ENCODE data around the gene MRPL40.

MRPL40 gene

GRCh38 chr22:19473578-19473977 lies 41.2 kb downstream of the MRPL40 start:
- Histone ChIP-seq H3K27ac (ENCODE audit: low read length) (no peak overlapping the region), H3K4me3 (ENCODE audit: low read length) (no peak overlapping the region), H3K4me1 (ENCODE audit: control insufficient read depth, insufficient read depth, low read length) (no peaks in the 10 kb centered on the region), H3K36me3 (ENCODE audit: control insufficient read depth, insufficient read depth, low read length) (peaks cover 33% of the 10 kb centered on the region), H3K27me3 (ENCODE audit: control insufficient read depth, insufficient read depth, low read length) (no peaks in the 10 kb centered on the region), H3K9me3 (ENCODE audit: control insufficient read depth, insufficient read depth, low read length) (no peaks in the 10 kb centered on the region)
- no CpG with 5 or more reads among the region's 3 CpGs for WGBS (ENCODE audit: insufficient coverage, insufficient read length)
- no peak for DNase-seq (ENCODE audit: low read depth, low spot score)

GRCh38 chr22:19476023-19476422 lies 43.7 kb downstream of the MRPL40 start:
- H3K4me3 ChIP-seq (ENCODE audit: low read length) = no peak overlapping the region
- no peak for DNase-seq (ENCODE audit: low read depth, low spot score)
- no peaks in the 10 kb centered on the region for H3K27me3 ChIP-seq (ENCODE audit: control insufficient read depth, insufficient read depth, low read length)
- H3K27ac ChIP-seq (ENCODE audit: low read length) = no peak overlapping the region
- H3K4me1 ChIP-seq (ENCODE audit: control insufficient read depth, insufficient read depth, low read length) = no peaks in the 10 kb centered on the region
- no peaks in the 10 kb centered on the region for H3K9me3 ChIP-seq (ENCODE audit: control insufficient read depth, insufficient read depth, low read length)
- WGBS (ENCODE audit: insufficient coverage, insufficient read length) = no CpG with 5 or more reads among the region's 3 CpGs
- H3K36me3 ChIP-seq (ENCODE audit: control insufficient read depth, insufficient read depth, low read length) = peaks cover 19% of the 10 kb centered on the region

GRCh38 chr22:19477321-19478044 lies 45.1 kb downstream of the MRPL40 start:
- Histone ChIP-seq H3K4me3 (ENCODE audit: low read length) (no peak overlapping the region; the same call in 1 of the 2 replicates), H3K9me3 (ENCODE audit: control insufficient read depth, insufficient read depth, low read length) (no peaks in the 10 kb centered on the region), H3K27me3 (ENCODE audit: control insufficient read depth, insufficient read depth, low read length) (no peaks in the 10 kb centered on the region), H3K27ac (ENCODE audit: low read length) (no peak overlapping the region), H3K4me1 (ENCODE audit: control insufficient read depth, insufficient read depth, low read length) (no peaks in the 10 kb centered on the region), H3K36me3 (ENCODE audit: control insufficient read depth, insufficient read depth, low read length) (peaks cover 16% of the 10 kb centered on the region)
- WGBS (ENCODE audit: insufficient coverage, insufficient read length) = no CpG with 5 or more reads among the region's 5 CpGs
- no peak for DNase-seq (ENCODE audit: low read depth, low spot score)

DNA sequence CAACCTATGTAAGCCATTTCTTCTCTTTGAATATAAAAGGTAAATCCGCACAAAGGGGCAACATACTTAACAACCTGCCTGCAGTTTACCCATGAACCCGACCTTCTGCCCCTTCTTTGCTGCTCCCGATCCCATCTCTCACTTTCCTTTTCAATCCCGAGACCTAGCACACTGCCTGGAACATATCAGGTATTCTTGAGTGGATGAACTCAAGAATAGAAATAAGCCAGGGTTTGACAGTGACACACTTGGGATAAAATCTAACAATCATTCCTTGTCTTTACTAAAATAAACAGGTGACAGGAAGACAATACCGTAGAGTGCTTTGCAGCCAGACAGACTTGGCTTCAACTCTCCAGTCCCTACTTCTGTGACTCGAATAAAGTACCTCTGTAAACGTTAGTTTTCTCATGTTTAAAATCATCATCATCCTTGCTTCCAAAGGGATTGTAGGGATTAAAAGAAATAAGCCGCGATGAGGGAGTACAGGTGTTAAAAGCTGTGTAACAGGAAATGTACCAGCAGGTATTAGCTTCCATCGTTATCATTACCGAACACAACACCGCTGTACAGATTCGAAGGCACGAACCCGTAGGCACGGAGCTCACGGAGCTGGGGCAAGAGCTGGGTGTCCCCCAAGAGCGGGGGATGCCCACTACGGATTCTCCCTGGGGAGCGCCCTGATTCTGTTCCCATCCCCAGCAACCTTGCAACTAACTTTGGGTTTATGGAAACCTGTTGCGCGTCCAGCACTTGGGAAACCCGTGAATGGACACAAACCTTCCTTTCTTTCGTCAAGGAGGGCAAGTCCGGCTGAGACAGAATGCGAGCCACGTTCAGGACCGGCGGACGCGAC lies 45.9 kb downstream of the MRPL40 start:
- Histone ChIP-seq H3K4me3 (ENCODE audit: low read length) (peak overlapping the region; percentile 86), H3K27me3 (ENCODE audit: control insufficient read depth, insufficient read depth, low read length) (no peaks in the 10 kb centered on the region), H3K27ac (ENCODE audit: low read length) (no peak overlapping the region), H3K36me3 (ENCODE audit: control insufficient read depth, insufficient read depth, low read length) (peaks cover 10% of the 10 kb centered on the region), H3K9me3 (ENCODE audit: control insufficient read depth, insufficient read depth, low read length) (no peaks in the 10 kb centered on the region), H3K4me1 (ENCODE audit: control insufficient read depth, insufficient read depth, low read length) (no peaks in the 10 kb centered on the region)
- DNase-seq (ENCODE audit: low read depth, low spot score) = no peak
- no CpG with 5 or more reads among the region's 31 CpGs for WGBS (ENCODE audit: insufficient coverage, insufficient read length)

DNA sequence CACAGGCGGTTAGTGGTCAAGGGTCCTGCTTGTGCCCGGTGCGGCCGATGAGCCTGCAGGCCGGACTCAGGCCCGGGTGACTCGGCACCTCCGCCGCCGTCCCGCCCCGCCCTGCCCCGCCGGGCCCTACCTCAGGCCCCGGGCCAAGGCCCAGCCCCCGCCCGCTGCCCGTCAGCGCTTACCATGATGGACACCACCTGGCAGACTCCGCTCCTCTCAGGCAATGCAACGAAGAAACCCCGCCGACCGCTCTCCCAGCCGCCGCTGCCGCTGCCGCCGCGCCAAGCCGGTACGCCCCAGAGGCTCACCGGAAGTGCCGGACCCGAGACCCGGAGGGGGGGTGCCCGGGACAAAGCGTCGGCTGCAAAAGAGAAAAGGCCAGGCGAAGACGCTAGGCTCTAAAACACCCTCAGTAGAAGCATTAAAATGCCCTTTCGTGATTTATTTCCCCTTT lies 46.6 kb downstream of the MRPL40 start, which contains the start of gene UFD1:
TSS of gene UFD1 (minus strand) at position 293 of the 454 bp plus-strand sequence. CDS start at position 185, 108 bp downstream.
- peaks cover 6% of the 10 kb centered on the region for H3K36me3 ChIP-seq (ENCODE audit: control insufficient read depth, insufficient read depth, low read length)
- no peaks in the 10 kb centered on the region for H3K4me1 ChIP-seq (ENCODE audit: control insufficient read depth, insufficient read depth, low read length)
- no peaks in the 10 kb centered on the region; the same call in 1 of the 2 replicates for H3K9me3 ChIP-seq (ENCODE audit: control insufficient read depth, insufficient read depth, low read length)
- H3K4me3 ChIP-seq (ENCODE audit: low read length) = peak within 1 kb of the TSS; percentile 90
- no CpG with 5 or more reads among the region's 42 CpGs for WGBS (ENCODE audit: insufficient coverage, insufficient read length)
- H3K27me3 ChIP-seq (ENCODE audit: control insufficient read depth, insufficient read depth, low read length) = no peaks in the 10 kb centered on the region
- DNase-seq (ENCODE audit: low read depth, low spot score) = peak; percentile 13
- no peak within 1 kb of the TSS for H3K27ac ChIP-seq (ENCODE audit: low read length)

DNA sequence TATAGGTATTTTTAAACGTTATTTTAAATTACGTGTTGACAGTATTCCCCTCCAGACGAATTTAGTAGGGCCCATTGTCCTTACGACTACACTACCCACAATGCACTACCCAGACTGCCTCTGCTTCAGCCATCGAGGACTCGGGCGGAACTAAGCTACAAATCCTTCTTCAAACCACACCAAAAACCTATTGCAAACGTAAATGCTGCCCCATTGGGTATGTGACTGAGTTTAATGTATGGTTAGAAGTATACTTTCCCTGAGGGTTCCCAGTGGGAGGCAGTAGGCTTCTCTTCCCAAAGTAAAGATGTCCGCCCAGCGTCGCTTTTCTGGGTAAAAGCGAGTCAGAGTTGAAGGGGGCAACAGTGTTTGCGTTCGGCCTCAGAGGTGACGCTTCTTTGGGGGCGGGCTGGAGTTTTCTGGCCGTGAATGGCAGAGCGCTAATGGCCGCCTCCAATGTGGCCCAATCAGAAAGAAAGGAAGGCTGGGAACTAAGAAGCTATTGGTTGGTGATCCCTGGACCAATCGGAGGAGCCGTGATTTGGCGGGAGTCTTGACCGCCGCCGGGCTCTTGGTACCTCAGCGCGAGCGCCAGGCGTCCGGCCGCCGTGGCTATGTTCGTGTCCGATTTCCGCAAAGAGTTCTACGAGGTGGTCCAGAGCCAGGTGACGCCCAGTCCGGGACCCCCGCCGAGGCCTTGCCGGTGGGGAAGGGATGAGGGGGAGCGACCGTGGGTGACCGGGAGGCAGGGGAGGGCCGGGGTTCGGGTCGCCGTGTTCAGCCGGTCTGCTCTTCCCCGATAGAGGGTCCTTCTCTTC lies 47.2 kb downstream of the MRPL40 start, which contains the start of gene CDC45:
TSS of gene CDC45 (plus strand) at position 566 of the 818 bp plus-strand sequence. CDS start at position 615, 49 bp downstream.
- DNase-seq (ENCODE audit: low read depth, low spot score) = peak; percentile 96
- H3K4me1 ChIP-seq (ENCODE audit: control insufficient read depth, insufficient read depth, low read length) = no peaks in the 10 kb centered on the region
- H3K4me3 ChIP-seq (ENCODE audit: low read length) = peak within 1 kb of the TSS; percentile 90
- H3K9me3 ChIP-seq (ENCODE audit: control insufficient read depth, insufficient read depth, low read length) = no peaks in the 10 kb centered on the region; the same call in 1 of the 2 replicates
- no CpG with 5 or more reads among the region's 50 CpGs for WGBS (ENCODE audit: insufficient coverage, insufficient read length)
- H3K27ac ChIP-seq (ENCODE audit: low read length) = no peak within 1 kb of the TSS
- no peaks in the 10 kb centered on the region for H3K27me3 ChIP-seq (ENCODE audit: control insufficient read depth, insufficient read depth, low read length)
- peaks cover 10% of the 10 kb centered on the region for H3K36me3 ChIP-seq (ENCODE audit: control insufficient read depth, insufficient read depth, low read length)

DNA sequence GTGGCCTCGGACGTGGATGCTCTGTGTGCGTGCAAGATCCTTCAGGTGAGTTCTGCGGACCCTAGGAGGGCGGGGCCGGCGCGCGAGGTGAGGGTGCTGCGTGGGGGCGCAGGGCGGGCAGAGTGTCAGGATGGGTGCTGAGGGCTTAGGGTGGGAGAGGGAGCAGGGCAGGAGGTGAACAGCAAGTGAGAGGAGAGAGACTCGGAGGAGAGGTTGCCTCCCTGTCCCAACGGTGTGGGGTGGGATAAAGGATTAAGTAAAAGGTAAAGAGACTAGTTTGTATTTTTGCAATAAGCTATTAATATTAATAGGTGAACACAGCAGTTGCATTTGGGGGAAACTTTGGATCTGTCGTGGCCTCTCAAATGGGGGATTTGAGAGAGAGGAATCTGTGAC lies 47.8 kb downstream of the MRPL40 start:
- no peaks in the 10 kb centered on the region for H3K4me1 ChIP-seq (ENCODE audit: control insufficient read depth, insufficient read depth, low read length)
- peak overlapping the region; percentile 90 for H3K4me3 ChIP-seq (ENCODE audit: low read length)
- no peaks in the 10 kb centered on the region; the same call in 1 of the 2 replicates for H3K9me3 ChIP-seq (ENCODE audit: control insufficient read depth, insufficient read depth, low read length)
- DNase-seq (ENCODE audit: low read depth, low spot score) = no peak
- no peak overlapping the region for H3K27ac ChIP-seq (ENCODE audit: low read length)
- no peaks in the 10 kb centered on the region for H3K27me3 ChIP-seq (ENCODE audit: control insufficient read depth, insufficient read depth, low read length)
- peaks cover 12% of the 10 kb centered on the region for H3K36me3 ChIP-seq (ENCODE audit: control insufficient read depth, insufficient read depth, low read length)
- no CpG with 5 or more reads among the region's 15 CpGs for WGBS (ENCODE audit: insufficient coverage, insufficient read length)

GRCh38 chr22:19480789-19481188 lies 48.4 kb downstream of the MRPL40 start:
- Histone ChIP-seq H3K36me3 (ENCODE audit: control insufficient read depth, insufficient read depth, low read length) (peaks cover 14% of the 10 kb centered on the region), H3K27me3 (ENCODE audit: control insufficient read depth, insufficient read depth, low read length) (no peaks in the 10 kb centered on the region), H3K27ac (ENCODE audit: low read length) (no peak overlapping the region), H3K9me3 (ENCODE audit: control insufficient read depth, insufficient read depth, low read length) (no peaks in the 10 kb centered on the region; the same call in 1 of the 2 replicates), H3K4me1 (ENCODE audit: control insufficient read depth, insufficient read depth, low read length) (no peaks in the 10 kb centered on the region), H3K4me3 (ENCODE audit: low read length) (no peak overlapping the region)
- no CpG with 5 or more reads among the region's 10 CpGs for WGBS (ENCODE audit: insufficient coverage, insufficient read length)
- DNase-seq (ENCODE audit: low read depth, low spot score) = no peak

GRCh38 chr22:19482297-19482696 lies 50.0 kb downstream of the MRPL40 start:
- H3K27me3 ChIP-seq (ENCODE audit: control insufficient read depth, insufficient read depth, low read length) = no peaks in the 10 kb centered on the region
- no peaks in the 10 kb centered on the region; the same call in 1 of the 2 replicates for H3K9me3 ChIP-seq (ENCODE audit: control insufficient read depth, insufficient read depth, low read length)
- H3K36me3 ChIP-seq (ENCODE audit: control insufficient read depth, insufficient read depth, low read length) = peaks cover 14% of the 10 kb centered on the region
- H3K27ac ChIP-seq (ENCODE audit: low read length) = no peak overlapping the region
- no peaks in the 10 kb centered on the region for H3K4me1 ChIP-seq (ENCODE audit: control insufficient read depth, insufficient read depth, low read length)
- H3K4me3 ChIP-seq (ENCODE audit: low read length) = no peak overlapping the region
- no CpG with 5 or more reads among the region's 9 CpGs for WGBS (ENCODE audit: insufficient coverage, insufficient read length)
- DNase-seq (ENCODE audit: low read depth, low spot score) = no peak
